T-helper 9 cell (primary cell): ENCODE data around the gene COBL.

Experiments used
- DNase-seq: peaks from one replicate; pipeline ENCODE4 v3.0.0-alpha.2; 2020
- total RNA-seq, 2 donors: gene quantifications; one replicate each; lab custom pipeline; 2026; lab: John Stamatoyannopoulos, UW

Gene COBL
- 0 reads per million in 2 donors for total RNA-seq

GRCh38 chr7:51316666-51317581 lies at the start of gene COBL:
Gene COBL, minus strand, starts transcription at chr7:51316809. Its CDS starts 176 bp downstream, at chr7:51316633.
- no peak for DNase-seq

- no peak for DNase-seq
Observed at GRCh38 chr7:51366172-51366728, 49.6 kb upstream of the COBL start.

GRCh38 chr7:51357821-51358220 lies 41.2 kb upstream of the COBL start:
- DNase-seq, result no peak

- DNase-seq, result no peak
Observed at GRCh38 chr7:51356849-51357516, 40.4 kb upstream of the COBL start.

- no peak for DNase-seq
Observed at GRCh38 chr7:51354897-51355296, 38.3 kb upstream of the COBL start.

- DNase-seq, result no peak
Observed at GRCh38 chr7:51354434-51354833, 37.8 kb upstream of the COBL start.

- DNase-seq, result no peak
Observed at GRCh38 chr7:51352174-51353100, 35.8 kb upstream of the COBL start.

- no peak for DNase-seq
Observed at GRCh38 chr7:51351661-51352060, 35.1 kb upstream of the COBL start.

GRCh38 chr7:51350546-51350896 lies 33.9 kb upstream of the COBL start:
- no peak for DNase-seq

GRCh38 chr7:51349820-51350545 lies 33.4 kb upstream of the COBL start:
- no peak for DNase-seq

GRCh38 chr7:51346126-51346525 lies 29.5 kb upstream of the COBL start:
- no peak for DNase-seq

- no peak for DNase-seq
Observed at GRCh38 chr7:51344406-51345138, 28.0 kb upstream of the COBL start.

- DNase-seq, result no peak
Observed at GRCh38 chr7:51340936-51341335, 24.3 kb upstream of the COBL start.

GRCh38 chr7:51340029-51340838 lies 23.6 kb upstream of the COBL start:
- no peak for DNase-seq

- no peak for DNase-seq
Observed at GRCh38 chr7:51335057-51335456, 18.4 kb upstream of the COBL start.

- no peak for DNase-seq
Observed at GRCh38 chr7:51329696-51330263, 13.2 kb upstream of the COBL start.

GRCh38 chr7:51328351-51328801 lies 11.8 kb upstream of the COBL start:
- no peak for DNase-seq

- DNase-seq, result no peak
Observed at GRCh38 chr7:51327287-51327717, 10.7 kb upstream of the COBL start.

- no peak for DNase-seq
Observed at GRCh38 chr7:51326656-51327286, 10.2 kb upstream of the COBL start.
